ENCODE data around the gene LRP11. TPM values are rescaled to one million over a fixed set of nuclear protein-coding genes. Genes with fewer than 3 reads are reported as not detected.
"Not testable (repeated sequence)": the region's sequence is repeated elsewhere in the genome, so short reads cannot be mapped to it uniquely, and the experiment has no call there.

LRP11 gene
- total and polyA plus RNA-seq, 2 experiments from 2014 or later = 50.3 to 108 TPM

DNA sequence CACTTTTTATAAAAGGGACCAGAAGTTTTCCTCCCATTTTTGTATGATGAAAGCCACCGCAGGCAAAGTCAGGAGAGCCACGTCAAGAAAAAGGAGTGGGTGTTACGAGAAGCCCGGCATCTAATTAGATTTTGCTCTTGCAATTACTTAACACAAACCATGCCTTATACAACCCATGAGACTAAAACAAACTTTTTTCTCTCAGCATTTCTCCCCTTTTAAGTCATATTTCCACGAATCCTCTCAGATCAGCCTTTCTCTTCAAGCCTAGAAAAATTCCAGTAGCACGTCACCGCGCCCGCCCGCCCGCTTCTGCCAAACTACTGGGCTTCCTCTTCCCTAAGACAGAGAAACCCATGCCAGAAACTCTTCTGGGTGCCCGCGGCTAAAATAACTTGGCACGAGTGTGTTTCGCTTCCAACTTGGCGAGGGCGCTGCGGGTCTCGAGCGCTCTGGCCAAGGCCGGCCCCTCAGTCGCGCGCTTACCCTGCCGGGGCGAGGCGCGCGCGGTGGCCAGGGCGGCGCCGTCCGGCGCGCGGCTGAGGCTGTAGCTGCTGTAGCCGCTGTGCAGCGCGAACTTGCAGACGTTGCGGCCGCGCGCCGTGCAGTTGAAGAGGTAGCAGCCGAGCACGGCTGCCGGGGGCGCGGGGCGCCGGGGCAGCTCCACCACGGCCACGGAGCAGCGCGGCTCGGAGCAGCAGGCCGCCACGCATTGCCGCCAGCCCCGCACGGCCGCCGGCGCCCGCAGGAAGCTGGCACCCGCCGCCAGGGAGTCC, 1.0 kb downstream of the LRP11 start:
- Histone ChIP-seq H3K4me3 (peak overlapping the region; percentile 77), H3K27me3 (replicated peaks; ENCODE audit: insufficient read depth) (no peaks in the 10 kb centered on the region), H3K4me1 (ENCODE audit: insufficient read depth) (peaks cover 40% of the 10 kb centered on the region), H4K20me1 (ENCODE audit: insufficient read depth) (no peaks in the 10 kb centered on the region), H3K9me2 (ENCODE audit: insufficient read depth) (no peaks in the 10 kb centered on the region), H3K27ac (peak overlapping the region; percentile 95), H3K36me3 (ENCODE audit: low read depth) (no peaks in the 10 kb centered on the region), H3K9ac (peak overlapping the region; percentile 94), H2AFZ (peak overlapping the region; percentile 81), H3K79me2 (ENCODE audit: insufficient read depth) (peaks cover 44% of the 10 kb centered on the region), H3K4me2 (ENCODE audit: unreplicated experiment) (peak overlapping the region; percentile 92), H3F3A (ENCODE audit: insufficient read depth) (peaks cover 26% of the 10 kb centered on the region), H3K9me3 (ENCODE audit: low read depth) (no peaks in the 10 kb centered on the region)
- DNase-seq = peak; percentile 89
- WGBS, 2 experiments (ENCODE audit: low coverage in 1 of 2, low lambda C conversion rate in 2 of 2, missing lambda C conversion rate in 2 of 2) = 1% methylated on average over 55 to 59 of the region's 69 CpGs
- TF ChIP-seq EZH2phosphoT487 (IDR thresholded peaks at IDR 0.05; ENCODE audit: insufficient read depth, low read depth) (no peak), EZH2 (IDR thresholded peaks at IDR 0.05; ENCODE audit: insufficient read depth, poor library complexity, severe bottlenecking) (no peak)
- in situ Hi-C loops (cut with MboI) = no loop called here

DNA sequence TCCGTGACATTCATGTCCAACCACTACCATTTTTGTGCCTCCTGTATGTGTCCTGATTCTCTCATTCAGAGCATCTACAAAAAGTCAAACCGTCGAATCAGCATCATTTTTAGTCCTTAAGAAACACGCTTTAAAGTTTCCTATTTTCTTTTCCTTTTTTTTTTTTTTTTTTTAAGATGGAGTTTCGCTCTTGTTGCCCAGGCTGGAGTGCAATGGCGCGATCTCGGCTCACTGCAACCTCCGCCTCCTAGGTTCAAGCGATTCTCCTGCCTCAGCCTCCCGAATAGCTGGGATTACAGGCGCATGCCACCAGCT, 1.8 kb downstream of the LRP11 start:
- H3K9ac ChIP-seq = peak overlapping the region; percentile 94
- H3K79me2 ChIP-seq (ENCODE audit: insufficient read depth) = peaks cover 52% of the 10 kb centered on the region
- not testable (repeated sequence) for H2AFZ ChIP-seq

DNA sequence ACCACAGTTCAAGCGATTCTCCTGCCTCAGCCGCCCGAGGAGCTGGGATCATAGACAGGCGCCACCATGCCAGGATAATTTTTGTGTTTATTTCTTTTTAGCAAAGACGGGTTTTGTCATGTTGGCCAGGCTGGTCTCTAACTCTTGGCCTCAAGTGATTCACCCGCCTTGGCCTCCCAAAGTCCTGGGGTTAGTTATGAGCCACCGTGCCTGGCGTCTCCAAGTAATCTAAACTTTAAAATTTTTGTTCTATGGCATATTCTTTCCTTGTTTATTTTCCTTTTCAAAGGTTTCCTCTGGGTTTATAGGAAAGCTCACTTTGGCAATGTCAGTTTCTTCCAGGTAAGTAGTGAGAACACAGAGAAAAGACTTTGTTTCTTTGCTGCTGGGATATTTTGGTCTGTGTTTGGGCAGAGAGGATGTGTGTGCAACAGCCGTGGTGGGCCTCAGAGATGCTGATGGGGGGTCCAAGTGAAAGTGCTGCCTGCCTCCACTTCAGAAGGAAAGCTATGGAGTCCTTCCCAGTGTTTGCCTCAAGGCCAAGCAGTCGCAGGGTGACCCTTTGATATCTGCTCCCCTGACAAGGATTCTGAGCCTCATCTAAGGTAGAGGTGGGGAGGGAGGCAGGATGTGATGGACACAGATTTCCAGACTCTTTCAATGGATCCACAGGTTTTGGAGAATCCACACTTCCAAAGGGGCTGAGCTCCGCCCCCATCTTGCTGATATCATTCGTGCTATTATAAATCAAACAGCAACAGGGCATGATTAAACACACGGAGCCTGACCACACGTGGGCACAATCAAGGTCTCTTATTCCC, 2.3 kb downstream of the LRP11 start:
- H3K9me2 ChIP-seq (ENCODE audit: insufficient read depth) = no peaks in the 10 kb centered on the region
- H3K36me3 ChIP-seq (ENCODE audit: low read depth) = no peaks in the 10 kb centered on the region
- WGBS, 2 experiments (ENCODE audit: low coverage in 1 of 2, low lambda C conversion rate in 2 of 2, missing lambda C conversion rate in 2 of 2) = 89 to 92% methylated on average over 14 of the region's 14 CpGs
- TF ChIP-seq EZH2phosphoT487 (IDR thresholded peaks at IDR 0.05; ENCODE audit: insufficient read depth, low read depth) (no peak), EZH2 (IDR thresholded peaks at IDR 0.05; ENCODE audit: insufficient read depth, poor library complexity, severe bottlenecking) (no peak)
- peaks cover 30% of the 10 kb centered on the region for H3F3A ChIP-seq (ENCODE audit: insufficient read depth)
- H2AFZ ChIP-seq = no peak overlapping the region
- H3K79me2 ChIP-seq (ENCODE audit: insufficient read depth) = peaks cover 57% of the 10 kb centered on the region
- in situ Hi-C loops (cut with MboI) = no loop called here
- peak; percentile 10 for DNase-seq
- H3K9ac ChIP-seq = peak overlapping the region; percentile 94; the same call in 1 of the 2 replicates
- H4K20me1 ChIP-seq (ENCODE audit: insufficient read depth) = no peaks in the 10 kb centered on the region
- peak overlapping the region; percentile 95 for H3K27ac ChIP-seq
- H3K27me3 ChIP-seq (replicated peaks; ENCODE audit: insufficient read depth) = no peaks in the 10 kb centered on the region
- H3K4me2 ChIP-seq (ENCODE audit: unreplicated experiment) = peak overlapping the region; percentile 92
- peaks cover 40% of the 10 kb centered on the region for H3K4me1 ChIP-seq (ENCODE audit: insufficient read depth)
- no peaks in the 10 kb centered on the region for H3K9me3 ChIP-seq (ENCODE audit: low read depth)
- H3K4me3 ChIP-seq = peak overlapping the region; percentile 77

More for the DNA sequence above, 1.8 kb downstream of the LRP11 start:
- H3K9me3 ChIP-seq (ENCODE audit: low read depth); H3K9me2 ChIP-seq (ENCODE audit: insufficient read depth); H3K27me3 ChIP-seq (replicated peaks; ENCODE audit: insufficient read depth); in situ Hi-C loops (cut with MboI); H4K20me1 ChIP-seq (ENCODE audit: insufficient read depth); H3K36me3 ChIP-seq (ENCODE audit: low read depth); DNase-seq: not testable (repeated sequence)
- 86 to 93% methylated on average over 6 to 12 of the region's 12 CpGs for WGBS, 2 experiments (ENCODE audit: low coverage in 1 of 2, low lambda C conversion rate in 2 of 2, missing lambda C conversion rate in 2 of 2)
- H3F3A ChIP-seq (ENCODE audit: insufficient read depth) = peaks cover 25% of the 10 kb centered on the region
- H3K4me1 ChIP-seq (ENCODE audit: insufficient read depth) = peaks cover 36% of the 10 kb centered on the region
- peak overlapping the region; percentile 92 for H3K4me2 ChIP-seq (ENCODE audit: unreplicated experiment)
- peak overlapping the region; percentile 77 for H3K4me3 ChIP-seq
- H3K27ac ChIP-seq = peak overlapping the region; percentile 95

DNA sequence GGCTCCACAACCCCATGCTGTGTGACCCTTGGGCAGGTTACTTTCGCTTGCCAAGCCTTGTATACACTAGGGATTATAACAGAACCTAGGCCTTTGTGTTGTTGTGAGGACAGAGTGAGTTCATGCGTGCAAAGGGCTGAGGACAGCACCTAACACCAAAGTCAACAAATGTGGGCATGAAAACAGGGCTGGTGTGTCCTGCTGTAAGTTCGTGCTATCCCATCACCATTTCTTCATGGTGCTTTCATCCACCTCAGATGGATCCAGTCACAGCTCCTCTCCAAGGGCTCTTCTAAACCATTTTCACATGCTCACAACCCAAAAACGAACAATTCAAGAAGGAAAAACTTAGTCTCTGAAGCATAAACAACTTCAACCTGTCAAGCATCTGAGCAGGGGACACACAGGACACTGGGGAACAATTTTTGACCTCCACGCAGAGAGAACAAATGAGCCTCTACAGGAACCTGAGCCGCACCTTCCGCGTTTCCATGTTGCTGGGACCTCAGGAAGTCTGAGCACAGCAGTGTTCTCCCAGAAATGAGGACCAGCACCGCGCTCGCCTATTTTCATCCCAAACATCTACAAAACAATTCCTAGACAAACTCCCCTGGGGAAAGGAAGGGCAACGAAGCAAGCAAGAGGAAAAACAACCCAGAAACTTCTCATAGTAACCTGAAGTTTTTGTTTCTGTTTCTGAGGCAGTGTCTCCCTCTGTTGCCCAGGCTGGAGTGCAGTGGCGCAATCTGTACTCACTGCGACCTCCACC, 3.1 kb downstream of the LRP11 start:
- H3K27me3 ChIP-seq (replicated peaks; ENCODE audit: insufficient read depth) = no peaks in the 10 kb centered on the region
- WGBS, 2 experiments (ENCODE audit: low coverage in 1 of 2, low lambda C conversion rate in 2 of 2, missing lambda C conversion rate in 2 of 2) = 94 to 96% methylated on average over 14 of the region's 14 CpGs
- no peak overlapping the region for H2AFZ ChIP-seq
- H3K9ac ChIP-seq = no peak overlapping the region
- H3K9me3 ChIP-seq (ENCODE audit: low read depth) = no peaks in the 10 kb centered on the region
- H3K9me2 ChIP-seq (ENCODE audit: insufficient read depth) = no peaks in the 10 kb centered on the region
- in situ Hi-C loops (cut with MboI) = no loop called here
- peaks cover 37% of the 10 kb centered on the region for H3F3A ChIP-seq (ENCODE audit: insufficient read depth)
- no peak for TF ChIP-seq EZH2phosphoT487 (IDR thresholded peaks at IDR 0.05; ENCODE audit: insufficient read depth, low read depth)
- no peak for TF ChIP-seq EZH2 (IDR thresholded peaks at IDR 0.05; ENCODE audit: insufficient read depth, poor library complexity, severe bottlenecking)
- H3K4me1 ChIP-seq (ENCODE audit: insufficient read depth) = peaks cover 48% of the 10 kb centered on the region
- H3K79me2 ChIP-seq (ENCODE audit: insufficient read depth) = peaks cover 65% of the 10 kb centered on the region
- H3K36me3 ChIP-seq (ENCODE audit: low read depth) = no peaks in the 10 kb centered on the region
- H3K4me2 ChIP-seq (ENCODE audit: unreplicated experiment) = no peak overlapping the region
- no peak overlapping the region for H3K4me3 ChIP-seq
- no peak for DNase-seq
- H3K27ac ChIP-seq = 0 out of 2 replicates have a peak overlapping the region, but pooled peaks have one; percentile 6
- H4K20me1 ChIP-seq (ENCODE audit: insufficient read depth) = no peaks in the 10 kb centered on the region

Data from GM23248 (cell line).